K562 (cell line): ENCODE results near the gene NDUFAF3. TPM values are rescaled to one million over a fixed set of nuclear protein-coding genes. Genes with fewer than 3 reads are reported as not detected.

Experiments
- ATAC-seq: fragments of 200-7000 bp; cut with Tn5 transposase; 3 replicates; pipeline ENCODE4 v1.9.1; 2020; ENCODE audit warnings: moderate library complexity
- BruUV-seq: library from RNA; stranded (reverse); fragments of 400-500 nt; replicated peaks from 2 replicates; lab custom pipeline; 2021; lab: Mats Ljungman, UMichigan
- CTCF ChIA-PET: fragments of 300-600 bp; formaldehyde crosslinking; extraction: SDS; loops from one replicate; lab custom pipeline; 2021; ENCODE audit warnings: low intra/inter-chr PET ratio; lab: Yijun Ruan, JAX
- POLR2A ChIA-PET: fragments of 300-600, 350-650 bp; sonication (Branson Sonifier 250); formaldehyde crosslinking; extraction: SDS; loops from one replicate; lab custom pipeline; 2021; ENCODE audit warnings: antibody characterized with exemption, inconsistent platforms; lab: Yijun Ruan, JAX
- DNase-seq, 4 experiments: peaks; one replicate each; pipeline versions ENCODE4 v3.0.0 to v3.0.0-alpha.2; 2011 to 2018; ENCODE audit warnings: low spot score in 3 of 4, mixed read lengths in 3 of 4; ENCODE audit errors: extremely low read depth in 1 of 4
- FAIRE-seq: peaks from 2 replicates; lab custom pipeline; 2011; peaks lifted over from hg19 to GRCh38; lab: Jason Lieb, UNC
- H2AFZ ChIP-seq: 2 replicates; pipeline ENCODE4 v1.6.0; 2011; ENCODE audit warnings: low read depth, low read length, control low read depth, inconsistent platforms
- H3K27ac ChIP-seq: fragments of 200-600 bp; 3 replicates; pipeline ENCODE4 v1.8.0; 2011; ENCODE audit warnings: low read depth, mild to moderate bottlenecking, control low read depth, inconsistent platforms, low read length, moderate library complexity, mixed read lengths; ENCODE audit errors: extremely low read depth
- H3K27me3 ChIP-seq, 2 experiments: fragments of 300-600 bp in 1 of 2; 2 replicates in 1 of 2; 3 replicates in 1 of 2; pipeline versions ENCODE4 v1.6.0 to v1.8.0; 2011; ENCODE audit warnings: inconsistent platforms in 2 of 2, low read length in 2 of 2, mild to moderate bottlenecking in 1 of 2, mixed read lengths in 1 of 2, moderate library complexity in 1 of 2; ENCODE audit not compliant: control insufficient read depth in 2 of 2, insufficient read depth in 2 of 2
- H3K36me3 ChIP-seq: fragments of 300-600 bp; 3 replicates; pipeline ENCODE4 v1.8.0; 2011; ENCODE audit warnings: mild to moderate bottlenecking, low read length, inconsistent platforms; ENCODE audit not compliant: control insufficient read depth, insufficient read depth
- H3K4me1 ChIP-seq, 2 experiments: fragments of 200-600 bp in 1 of 2; replicated peaks in 1 of 2; 2 replicates in 1 of 2; 3 replicates in 1 of 2; pipeline versions ENCODE4 v1.5.1 to v1.8.0; 2011; ENCODE audit warnings: inconsistent platforms in 2 of 2, low read length in 2 of 2, mild to moderate bottlenecking in 1 of 2, mixed read lengths in 1 of 2, moderate library complexity in 1 of 2; ENCODE audit not compliant: control insufficient read depth in 2 of 2, insufficient read depth in 2 of 2
- H3K4me2 ChIP-seq: 2 replicates; pipeline ENCODE4 v1.6.1; 2011; ENCODE audit warnings: low read length, control low read depth, inconsistent platforms, mixed read lengths; ENCODE audit not compliant: insufficient read depth
- H3K4me3 ChIP-seq: fragments of 200-600 bp; sonication (generic), shearing (Covaris generic); 2 replicates; pipeline ENCODE4 v1.5.1; 2016; ENCODE audit warnings: control low read depth, inconsistent platforms
- H3K79me2 ChIP-seq: fragments of 200-600 bp; 3 replicates; pipeline ENCODE4 v1.8.0; 2011; ENCODE audit warnings: low read length, inconsistent platforms; ENCODE audit not compliant: control insufficient read depth, insufficient read depth
- H3K9ac ChIP-seq, 2 experiments: 2 replicates each; pipeline versions ENCODE4 v1.6.0 to v1.6.1; 2011; ENCODE audit warnings: low read depth in 2 of 2, low read length in 2 of 2, control low read depth in 1 of 2, inconsistent platforms in 1 of 2, mild to moderate bottlenecking in 1 of 2, mixed read lengths in 1 of 2; ENCODE audit not compliant: insufficient read depth in 1 of 2
- H3K9me1 ChIP-seq: one replicate; pipeline ENCODE4 v1.6.0; 2011; ENCODE audit warnings: inconsistent platforms, mild to moderate bottlenecking, low read length, moderate library complexity; ENCODE audit not compliant: control insufficient read depth, insufficient read depth
- H3K9me3 ChIP-seq: replicated peaks from 2 replicates; pipeline ENCODE4 v1.5.1; 2011; ENCODE audit warnings: low read depth, low read length, inconsistent platforms; ENCODE audit not compliant: control insufficient read depth, insufficient read depth
- H4K20me1 ChIP-seq: replicated peaks from 2 replicates; pipeline ENCODE4 v1.6.1; 2011; ENCODE audit warnings: low read length, inconsistent platforms, mixed read lengths; ENCODE audit not compliant: control insufficient read depth, insufficient read depth
- ATF6 ChIP-seq: sonication (generic); formaldehyde crosslinking; IDR thresholded peaks from 2 replicates; pipeline ENCODE4 v1.4.0; 2020; ENCODE audit warnings: mild to moderate bottlenecking, missing genetic modification reagents
- BRF2 ChIP-seq: IDR thresholded peaks from 3 replicates; pipeline ENCODE4 v1.6.1; 2011; ENCODE audit warnings: borderline replicate concordance, mild to moderate bottlenecking; ENCODE audit not compliant: insufficient read length, insufficient read depth
- CREB1 ChIP-seq, 2 experiments: sonication (generic) in 1 of 2; formaldehyde crosslinking in 1 of 2; IDR thresholded peaks; 2 replicates each; pipeline versions ENCODE4 v1.6.1 to v1.8.0; 2012 to 2022; ENCODE audit warnings: inconsistent platforms in 1 of 2, mild to moderate bottlenecking in 1 of 2, missing genetic modification reagents in 1 of 2, moderate library complexity in 1 of 2
- GATAD2B ChIP-seq: fragments of 450-650 bp; IDR thresholded peaks from 2 replicates; pipeline ENCODE4 v1.6.1; 2017; ENCODE audit warnings: mild to moderate bottlenecking, borderline replicate concordance
- KDM1A ChIP-seq, 2 experiments: fragments of 450-650 bp; IDR thresholded peaks; 2 replicates each; pipeline ENCODE4 v1.6.1; 2016; ENCODE audit warnings: mild to moderate bottlenecking in 2 of 2
- KLF16 ChIP-seq: IDR thresholded peaks from 2 replicates; pipeline ENCODE4 v1.6.1; 2016; ENCODE audit warnings: antibody characterized with exemption
- LCOR ChIP-seq: sonication (generic); formaldehyde crosslinking; IDR thresholded peaks from 2 replicates; pipeline ENCODE4 v1.8.0; 2022; ENCODE audit warnings: mild to moderate bottlenecking, missing genetic modification reagents
- MYNN ChIP-seq, 2 experiments: sonication (generic); formaldehyde crosslinking in 1 of 2; IDR thresholded peaks; 2 replicates each; pipeline versions ENCODE4 v1.5.0 to v1.6.1; 2016 to 2020; ENCODE audit warnings: antibody characterized with exemption in 1 of 2, missing genetic modification reagents in 1 of 2
- NCOA4 ChIP-seq: fragments of 450-650 bp; IDR thresholded peaks from 2 replicates; pipeline ENCODE4 v1.6.1; 2018; ENCODE audit warnings: mild to moderate bottlenecking; ENCODE audit not compliant: partially characterized antibody
- PML ChIP-seq: IDR thresholded peaks from 2 replicates; pipeline ENCODE4 v1.6.1; 2012; ENCODE audit warnings: low read length, inconsistent platforms
- PYGO2 ChIP-seq: fragments of 450-650 bp; IDR thresholded peaks from 2 replicates; pipeline ENCODE4 v1.6.1; 2016; ENCODE audit warnings: mild to moderate bottlenecking, missing genetic modification characterization, moderate library complexity, missing compliant biosample characterization
- STAT5A ChIP-seq: IDR thresholded peaks from 2 replicates; pipeline ENCODE4 v1.6.1; 2012; ENCODE audit warnings: low read length, inconsistent platforms, borderline replicate concordance
- TAF15 ChIP-seq: fragments of 200-400 bp; formaldehyde crosslinking; IDR thresholded peaks from 2 replicates; pipeline ENCODE4 v1.6.1; 2017; ENCODE audit warnings: mild to moderate bottlenecking, low read depth, low read length, moderate library complexity
- XRCC5 ChIP-seq: fragments of 200-400 bp; formaldehyde crosslinking; IDR thresholded peaks from 2 replicates; pipeline ENCODE4 v1.6.1; 2017; ENCODE audit warnings: low read depth, mild to moderate bottlenecking, low read length
- ZC3H4 ChIP-seq: sonication (generic); formaldehyde crosslinking; IDR thresholded peaks from 2 replicates; pipeline ENCODE4 v1.9.0; 2021; ENCODE audit warnings: missing genetic modification reagents, borderline replicate concordance
- ZNF324 ChIP-seq: fragments of 250-450 bp; sonication (Bioruptor Pico); IDR thresholded peaks from 2 replicates; pipeline ENCODE4 v1.4.0; 2020; ENCODE audit warnings: mild to moderate bottlenecking
- ZNF384 ChIP-seq: IDR thresholded peaks from 2 replicates; pipeline ENCODE4 v1.6.1; 2012; ENCODE audit warnings: low read depth, low read length, improper control_type of control experiment
- ZNF431 ChIP-seq: sonication (generic); formaldehyde crosslinking; IDR thresholded peaks from 2 replicates; pipeline ENCODE4 v1.8.0; 2022; ENCODE audit warnings: mild to moderate bottlenecking, missing genetic modification reagents
- ZNF785 ChIP-seq: fragments of 250-450 bp; sonication (Bioruptor Pico); IDR thresholded peaks from 2 replicates; pipeline ENCODE4 v1.4.0; 2020; ENCODE audit warnings: mild to moderate bottlenecking
- WGBS: fragments of 100-300 bp; shearing (Covaris generic); methylation state at CpG from one replicate; pipeline ENCODE4 v1.1.6; 2016; ENCODE audit warnings: low coverage, mixed read lengths; ENCODE audit not compliant: insufficient coverage; ENCODE audit errors: missing lambda C conversion rate; 5-methylcytosine and 5-hydroxymethylcytosine counted together
- in situ Hi-C: fragments of 300-500 bp; cut with MboI; formaldehyde crosslinking; loops from 4 replicates; pipeline ENCODE4 v1.15.0; 2018; ENCODE audit warnings: inconsistent platforms, mixed read lengths
- intact Hi-C: fragments of 100-400 bp; cut with micrococcal nuclease; formaldehyde crosslinking; loops from 2 replicates; pipeline ENCODE4 v1.14.2; 2022
- polyA plus RNA-seq, 8 experiments: library from polyadenylated mRNA; depleted of rRNA in 4 of 8; stranded (reverse) in 5 of 8; unstranded in 3 of 8; fragments of >200 nt; fragmentation: Nextera tagmentation in 2 of 8; fragmentation: Illumina TruSeq in 1 of 8; extraction: Ambion mirVana in 2 of 8; extraction: Trizol in 1 of 8; gene quantifications; 2 replicates each; pipeline versions ENCODE4 v1.2.1 to v1.2.3, GENCODE V29; 2011 to 2014; ENCODE audit warnings: inconsistent platforms in 1 of 8, missing spikeins in 1 of 8
- total RNA-seq, 7 experiments: library from RNA; depleted of rRNA in 6 of 7; stranded (reverse); fragments of >200 nt in 6 of 7; fragmentation: Illumina TruSeq in 2 of 7; extraction: Trizol in 2 of 7; gene quantifications; 2 replicates each; pipeline versions ENCODE4 v1.2.1 to v1.2.3, GENCODE V29; 2011 to 2021; ENCODE audit warnings: low replicate concordance in 1 of 7

The NDUFAF3 gene
- total and polyA plus RNA-seq, 9 of the 15 experiments (the other 6 are each of a cell fraction or from before 2014, with no cell fraction given) = 17.0 to 127 (median 36.3) TPM

GRCh38 chr3:49054344-49054862, 32.5 kb downstream of the NDUFAF3 start:
- BruUV-seq = no TSS peak
- H3K79me2 ChIP-seq = peaks cover 2% of the 10 kb centered on the region; the same call in 2 of the 3 replicates
- H3K27me3 ChIP-seq = no peaks in the 10 kb centered on the region
- intact Hi-C loops (no loop called here), in situ Hi-C loops (no loop called here)
- H3K36me3 ChIP-seq = peaks cover 68% of the 10 kb centered on the region; the same call in 2 of the 3 replicates
- H2AFZ ChIP-seq = no peak overlapping the region
- DNase-seq (no peak), FAIRE-seq (no peak), ATAC-seq (no peak)
- ChIA-PET CTCF (no interaction called here), POLR2A (no interaction called here)
- peaks cover 3% of the 10 kb centered on the region for H3K9me1 ChIP-seq
- no peaks in the 10 kb centered on the region; a peak in 1 of 5 replicates for H3K4me1 ChIP-seq
- no peak overlapping the region for H3K27ac ChIP-seq
- WGBS = 100% methylated on average over 2 of the region's 2 CpGs
- TF ChIP-seq NCOA4 = no peak
- TF ChIP-seq LCOR (CRISPR knock-in tag) = no peak
- TF ChIP-seq PML = no peak
- TF ChIP-seq ZNF431 = no peak
- TF ChIP-seq KDM1A (IDR thresholded peaks at IDR 0.05) = no peak
- TF ChIP-seq ZC3H4 = no peak
- no peak for TF ChIP-seq TAF15
- TF ChIP-seq ATF6 = no peak
- TF ChIP-seq CREB1 (IDR thresholded peaks at IDR 0.05) = no peak
- no peak for TF ChIP-seq CREB1 (CRISPR knock-in tag; IDR thresholded peaks at IDR 0.05)
- no peak for TF ChIP-seq ZNF785
- no peak for TF ChIP-seq STAT5A
- no peak for TF ChIP-seq BRF2
- TF ChIP-seq KLF16 = no peak
- no peak for TF ChIP-seq ZNF384
- TF ChIP-seq XRCC5 = no peak
- no peak for TF ChIP-seq ZNF324 (CRISPR knock-in tag)
- TF ChIP-seq MYNN (IDR thresholded peaks at IDR 0.05) = no peak
- no peak for TF ChIP-seq MYNN (CRISPR knock-in tag; IDR thresholded peaks at IDR 0.05)
- TF ChIP-seq PYGO2 (tag) = no peak
- TF ChIP-seq GATAD2B = no peak
- H4K20me1 ChIP-seq = no peaks in the 10 kb centered on the region
- no peak overlapping the region for H3K9ac ChIP-seq
- no peaks in the 10 kb centered on the region for H3K9me3 ChIP-seq
- H3K4me3 ChIP-seq = no peak overlapping the region
- no peak overlapping the region for H3K4me2 ChIP-seq
